GF-D8 (cell line): Measurements from ENCODE around the gene GNB1.
A peak's percentile ranks its signal among the peaks of the same experiment; 100 is the strongest.

Experiments used
- DNase-seq: peaks from one replicate; lab custom pipeline; 2025; lab: John Stamatoyannopoulos, UW

Gene GNB1

DNA sequence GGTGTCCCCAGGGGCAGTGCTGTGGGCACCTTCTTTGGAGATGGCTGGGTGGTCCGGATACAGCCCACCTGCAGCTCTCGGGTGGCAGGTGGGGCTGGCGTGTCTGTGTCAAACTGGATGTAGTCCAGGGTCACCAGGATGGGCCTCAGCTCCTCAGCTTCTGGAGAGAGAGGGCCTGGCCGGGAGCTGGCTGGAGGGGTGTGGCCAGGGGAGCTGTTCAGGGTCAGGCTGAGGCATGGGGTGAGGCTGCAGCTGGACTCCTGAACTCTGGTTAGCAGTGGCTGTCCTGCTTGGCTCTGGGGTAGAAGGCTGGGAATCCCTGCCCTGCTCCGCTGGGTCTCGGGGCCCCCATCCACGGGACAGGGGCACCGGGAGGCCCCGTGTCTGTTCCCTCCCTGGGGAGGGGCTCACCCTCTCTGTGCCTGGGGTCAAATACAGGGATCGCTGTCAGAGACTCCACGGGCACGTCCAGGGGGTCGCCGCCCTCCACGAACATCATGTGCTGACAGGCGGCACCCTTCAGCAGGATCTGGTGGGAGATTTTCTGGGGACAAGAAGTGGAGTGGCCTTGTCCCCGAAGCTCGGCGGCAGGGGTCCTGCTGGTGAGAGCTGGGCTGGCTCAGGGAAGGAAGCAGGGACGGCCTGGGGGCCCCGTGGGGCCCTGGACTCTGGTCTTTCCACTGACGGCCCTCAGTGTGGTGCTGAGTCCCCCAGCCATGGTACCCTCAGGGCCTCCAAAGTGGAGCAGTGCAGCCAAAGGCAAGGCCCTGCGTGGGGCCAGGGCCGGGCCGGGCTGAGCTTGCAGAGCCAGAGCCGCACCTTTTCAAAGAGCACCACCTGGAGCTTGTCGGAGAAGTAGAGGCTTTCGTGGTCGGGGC is 32.3 kb upstream of the GNB1 start:
- no peak for DNase-seq

DNA sequence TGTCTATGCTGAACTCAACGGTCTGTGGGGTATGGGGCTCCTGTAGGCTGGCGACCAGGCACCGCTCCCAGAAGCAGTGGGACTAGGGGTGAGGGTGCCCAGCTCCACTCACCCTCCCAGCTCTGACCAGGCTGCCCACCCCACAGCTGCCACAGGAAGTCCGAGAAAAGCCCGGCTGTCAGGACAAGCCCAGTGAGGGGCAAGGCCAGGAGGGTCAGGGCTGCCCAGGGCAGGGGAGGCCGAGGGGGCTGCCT is 31.7 kb upstream of the GNB1 start:
- DNase-seq = no peak

DNA sequence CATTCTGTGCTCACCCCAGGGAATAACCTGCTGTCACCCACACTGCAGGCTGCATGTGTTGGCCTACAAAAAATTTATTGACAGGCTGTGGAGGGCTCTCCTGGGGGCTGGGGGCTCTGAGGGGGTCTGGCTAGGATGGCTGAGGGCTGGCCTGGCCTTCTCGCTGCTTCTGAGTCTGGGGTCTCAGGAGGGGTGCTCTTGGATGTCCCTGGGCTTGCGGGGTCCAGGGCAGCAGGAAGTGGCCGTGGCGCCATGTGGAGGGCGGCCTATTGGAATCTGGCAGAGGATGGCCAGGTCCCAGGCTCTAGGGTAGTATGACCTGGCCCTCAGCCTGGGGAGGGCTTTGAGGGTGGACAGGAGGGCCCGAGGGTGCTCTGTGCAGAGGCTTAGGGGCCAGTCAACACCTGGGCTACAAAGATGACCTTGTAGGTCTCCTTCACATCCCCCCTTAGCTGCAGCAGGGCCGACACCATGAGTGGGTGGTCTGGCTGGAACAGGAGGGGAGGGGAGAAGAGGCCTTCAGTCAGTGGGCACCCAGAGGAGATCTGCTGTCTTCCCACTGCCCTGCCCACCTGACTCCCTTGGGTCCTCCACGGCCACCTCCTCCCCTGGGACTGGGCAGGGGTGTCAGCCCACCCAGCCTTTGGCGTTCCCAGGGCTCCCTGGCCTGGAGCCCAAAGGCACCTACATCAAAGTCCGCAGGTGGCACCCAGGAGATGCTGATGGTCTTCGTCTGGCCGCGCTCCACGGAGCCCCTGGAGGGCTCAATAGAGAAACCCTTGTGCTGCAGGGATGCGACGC is 31.2 kb upstream of the GNB1 start:
- DNase-seq = no peak

DNA sequence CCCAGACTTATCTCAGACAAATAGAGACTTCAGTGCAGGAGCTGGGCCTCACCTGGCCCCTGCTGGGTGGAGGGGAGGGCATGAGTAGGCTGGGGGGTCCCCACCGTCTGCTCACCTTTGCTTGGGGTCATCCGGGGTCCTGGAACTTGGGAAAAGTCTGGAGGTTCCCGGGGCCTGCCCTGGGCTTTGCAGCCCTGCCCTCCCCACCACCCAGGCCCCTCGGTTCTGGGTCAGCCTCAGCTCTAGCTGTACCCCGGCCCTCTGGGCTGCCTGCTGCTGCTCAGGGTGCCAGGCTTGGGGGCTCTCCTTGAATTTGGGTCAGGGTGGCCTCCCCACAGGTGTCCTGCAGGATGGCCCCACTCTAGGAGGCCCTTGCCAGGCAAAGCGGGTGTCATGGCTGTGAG is 30.6 kb upstream of the GNB1 start:
- no peak for DNase-seq

DNA sequence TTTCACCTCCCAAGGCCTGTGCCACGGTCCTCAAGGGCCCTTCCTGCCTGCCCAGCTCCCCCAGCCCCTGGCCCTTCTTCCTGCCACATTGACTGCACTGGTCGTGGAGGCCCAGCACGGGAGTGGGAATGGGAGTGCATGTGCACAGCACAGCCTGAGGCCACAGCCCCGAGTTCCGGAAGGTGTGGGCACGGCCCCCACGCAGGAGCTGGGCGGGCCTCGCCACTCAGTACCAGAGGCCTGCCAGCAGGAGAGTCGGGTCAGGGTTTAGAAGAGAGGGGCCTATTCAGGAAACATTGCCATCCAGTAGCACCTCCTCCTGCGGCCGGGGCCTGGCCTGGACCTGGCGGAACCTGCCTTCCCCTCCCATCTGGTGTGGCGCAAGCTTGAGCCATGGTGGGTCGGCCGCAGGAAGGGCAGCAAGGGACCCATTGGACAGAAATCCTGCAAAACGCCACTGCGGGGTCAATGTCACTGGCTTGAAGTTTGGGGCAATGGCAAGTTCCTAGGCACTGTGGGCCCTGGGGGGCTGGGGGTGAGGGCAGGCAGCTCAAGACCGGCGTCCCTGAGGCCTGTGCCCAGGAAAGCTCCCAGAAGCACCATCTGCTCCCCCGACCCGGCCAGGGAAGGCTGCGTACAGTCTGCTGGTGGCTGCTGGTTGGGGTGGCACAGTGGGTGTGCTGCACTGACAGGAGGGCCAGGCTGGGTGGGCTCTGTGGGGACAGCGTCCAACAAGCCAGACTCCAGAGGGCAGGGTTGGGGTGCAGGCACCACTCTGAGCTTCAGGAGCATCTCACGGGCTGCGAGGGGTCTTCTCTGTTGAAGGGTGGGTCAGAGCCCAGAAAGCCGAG is 29.9 kb upstream of the GNB1 start:
- peak; percentile 40 for DNase-seq

DNA sequence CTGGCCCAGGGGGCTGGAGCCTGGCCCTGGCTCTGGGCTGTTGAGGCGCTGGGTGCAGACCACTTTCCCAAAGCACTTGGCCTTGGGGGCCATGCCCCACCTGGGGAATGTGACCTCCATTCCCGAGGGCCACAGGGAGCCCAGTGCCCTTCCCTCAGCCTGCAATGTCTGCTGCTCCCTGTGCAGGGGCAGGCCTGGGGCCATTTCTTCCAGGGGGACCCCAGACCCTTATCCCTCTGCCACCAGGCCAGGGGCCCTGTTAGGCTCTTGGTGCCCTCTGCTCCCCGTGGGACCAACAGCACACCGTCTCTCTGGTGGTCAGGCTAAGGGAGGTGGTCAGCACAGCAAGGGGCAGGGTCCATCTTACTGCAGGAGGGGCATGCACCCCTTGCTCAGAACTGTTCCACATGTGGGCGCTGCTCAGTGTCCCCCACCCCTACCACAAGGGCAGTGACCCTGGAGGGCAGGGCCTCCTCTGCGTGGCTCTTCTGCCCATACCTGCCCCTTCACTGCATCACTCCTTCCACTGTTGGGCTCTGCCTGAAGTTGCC is 29.2 kb upstream of the GNB1 start:
- DNase-seq = no peak

DNA sequence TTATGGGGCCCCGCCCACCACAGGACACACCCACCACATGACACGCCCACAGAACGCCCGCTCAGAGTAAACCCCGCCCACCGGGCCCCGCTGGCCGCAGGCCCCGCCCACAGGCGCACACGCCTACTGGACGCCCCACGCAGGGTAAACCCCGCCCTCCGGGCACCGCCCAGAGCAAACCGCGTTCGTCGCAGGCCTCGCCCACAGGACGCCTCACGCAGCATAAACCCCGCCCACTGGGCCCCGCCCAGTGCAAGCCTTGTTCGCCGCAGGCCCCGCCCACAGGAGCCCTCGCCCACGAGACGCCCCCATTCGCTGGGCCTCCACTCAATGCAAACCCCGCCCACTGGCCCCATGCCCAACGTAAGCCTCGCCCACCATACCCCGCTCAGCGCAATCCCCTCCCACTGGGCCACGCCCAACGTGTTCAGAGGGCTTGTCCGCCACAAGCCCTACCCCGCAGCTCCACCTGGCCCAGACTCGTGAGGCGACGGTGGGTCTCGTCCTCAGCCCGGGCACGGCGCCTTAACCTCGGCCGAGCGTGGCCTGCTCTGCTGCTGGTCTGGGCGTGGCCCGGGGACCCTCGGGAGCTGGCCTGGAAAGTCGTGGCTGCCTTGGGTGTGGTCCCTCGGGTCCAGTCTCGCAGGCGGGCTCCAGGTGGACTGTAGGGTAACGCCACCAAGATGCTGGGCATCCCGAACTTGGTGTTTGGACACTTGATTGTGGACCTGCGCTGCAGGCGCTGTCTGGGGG is 28.6 kb upstream of the GNB1 start:
- DNase-seq = peak; percentile 89

DNA sequence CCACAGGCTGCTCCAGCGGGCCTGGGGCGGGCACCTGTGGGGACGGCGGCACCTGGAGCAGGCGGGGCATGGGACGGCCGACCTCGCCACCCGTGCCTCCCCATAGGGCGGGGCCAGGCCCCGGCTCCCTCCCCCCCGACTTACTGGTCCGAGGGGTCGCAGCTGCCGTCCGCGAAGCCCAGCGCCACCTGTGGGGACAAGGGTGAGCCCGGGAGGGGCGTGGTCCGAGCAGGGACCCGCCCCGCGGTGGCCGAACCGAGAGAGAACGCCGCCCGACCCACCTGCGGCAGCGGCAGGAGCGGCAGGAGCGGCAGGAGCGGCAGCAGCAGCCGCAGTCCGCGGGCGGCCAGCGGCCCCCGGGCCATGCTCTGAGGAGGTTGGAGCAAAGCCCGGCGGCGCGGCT is 28.0 kb upstream of the GNB1 start, which contains the start of gene TMEM52:
Gene TMEM52 (minus strand): TSS at position 379 of the 403 bp plus-strand sequence. CDS start 14 bp downstream, at position 365.
- DNase-seq = no peak

DNA sequence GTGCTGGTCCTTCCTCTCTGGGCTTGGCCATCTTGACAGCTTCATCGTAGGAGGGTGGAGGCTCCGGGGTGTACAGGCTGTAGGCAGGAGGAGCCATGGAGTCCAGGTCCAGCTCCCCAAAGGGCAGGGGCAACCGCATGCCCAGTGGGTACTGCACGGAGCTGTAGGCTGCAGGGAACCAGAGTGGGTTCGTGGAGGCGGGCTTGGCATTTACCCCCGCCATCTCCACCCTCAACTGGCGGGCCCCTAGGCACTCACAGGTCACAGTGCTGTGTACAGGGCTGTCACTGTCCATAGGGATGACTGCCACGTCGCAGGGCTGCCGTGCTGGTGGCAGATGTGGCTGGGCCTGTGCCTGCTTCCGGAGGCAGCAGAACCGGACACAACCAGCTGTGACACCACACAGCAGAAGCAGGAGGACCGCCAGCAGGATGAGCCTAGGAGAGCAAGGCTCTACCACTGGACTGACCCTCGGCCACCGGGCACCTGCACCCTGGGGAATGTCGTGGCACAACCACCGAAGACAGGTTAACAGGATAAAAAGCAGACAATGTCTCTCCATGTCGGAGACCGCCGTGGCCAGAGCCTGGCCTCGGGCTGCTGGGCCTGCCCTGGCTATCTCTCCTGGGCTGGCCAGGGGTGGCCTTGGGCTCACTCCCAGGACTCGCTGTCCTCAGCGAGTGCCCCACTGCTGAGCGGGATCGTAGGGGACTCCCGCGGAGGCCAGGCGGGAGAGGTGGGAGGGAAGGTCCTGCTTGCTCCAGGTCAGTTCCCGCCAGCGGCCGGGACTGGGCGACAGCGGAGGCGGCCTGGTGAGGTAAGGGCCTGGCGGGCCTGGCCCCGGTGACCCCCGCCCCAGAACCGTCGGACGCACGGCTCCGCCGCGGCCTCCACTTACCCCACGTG is 27.4 kb upstream of the GNB1 start:
- DNase-seq = no peak

DNA sequence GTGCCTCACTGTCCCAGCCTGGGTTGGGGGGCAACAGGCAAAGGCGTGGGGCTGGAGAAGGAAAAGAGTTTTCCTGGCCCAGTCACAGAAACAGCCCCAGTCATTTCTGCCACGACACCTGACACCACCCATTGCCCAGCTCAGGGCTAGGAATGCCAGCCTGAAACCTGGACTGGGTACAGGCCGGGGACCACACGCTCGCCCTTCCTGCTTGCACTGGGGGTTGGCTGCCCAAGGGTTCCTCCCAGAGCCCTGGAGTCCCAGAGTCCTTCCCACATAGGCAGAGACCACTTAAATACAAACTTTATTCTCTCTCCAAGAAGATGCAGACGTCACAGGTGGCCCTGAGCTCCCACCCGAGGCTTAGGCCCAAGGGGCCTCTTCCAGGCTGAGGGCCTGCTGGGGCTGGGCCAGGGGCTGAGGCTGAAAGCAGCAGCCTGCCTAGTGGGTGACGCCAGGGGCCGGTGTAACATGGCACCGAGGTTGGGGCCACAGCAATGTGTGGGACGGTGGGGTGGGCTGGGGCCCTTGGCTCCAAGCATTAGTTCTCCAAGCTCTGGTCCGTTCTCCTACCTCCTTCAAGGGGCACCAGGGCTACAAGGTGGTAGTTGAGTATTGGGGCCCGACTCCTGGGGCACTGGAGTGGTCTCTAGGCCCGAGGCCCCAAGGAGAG is 26.6 kb upstream of the GNB1 start:
- no peak for DNase-seq

DNA sequence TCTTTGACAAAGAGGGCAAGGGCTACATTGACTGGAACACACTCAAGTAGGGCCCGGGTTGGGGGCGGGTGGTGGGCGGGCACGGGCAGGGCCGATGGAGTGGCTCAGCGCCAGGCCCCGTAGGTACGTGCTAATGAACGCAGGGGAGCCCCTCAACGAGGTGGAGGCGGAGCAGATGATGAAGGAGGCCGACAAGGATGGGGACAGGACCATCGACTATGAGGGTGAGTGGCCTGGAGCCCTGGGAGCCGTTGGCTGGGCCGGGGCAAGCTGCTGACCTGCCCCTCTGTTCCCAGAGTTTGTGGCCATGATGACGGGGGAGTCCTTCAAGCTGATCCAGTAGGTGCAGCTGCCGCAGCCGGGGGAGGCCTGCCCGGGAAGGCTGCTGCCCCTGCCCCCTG is 26.0 kb upstream of the GNB1 start:
- DNase-seq = no peak

DNA sequence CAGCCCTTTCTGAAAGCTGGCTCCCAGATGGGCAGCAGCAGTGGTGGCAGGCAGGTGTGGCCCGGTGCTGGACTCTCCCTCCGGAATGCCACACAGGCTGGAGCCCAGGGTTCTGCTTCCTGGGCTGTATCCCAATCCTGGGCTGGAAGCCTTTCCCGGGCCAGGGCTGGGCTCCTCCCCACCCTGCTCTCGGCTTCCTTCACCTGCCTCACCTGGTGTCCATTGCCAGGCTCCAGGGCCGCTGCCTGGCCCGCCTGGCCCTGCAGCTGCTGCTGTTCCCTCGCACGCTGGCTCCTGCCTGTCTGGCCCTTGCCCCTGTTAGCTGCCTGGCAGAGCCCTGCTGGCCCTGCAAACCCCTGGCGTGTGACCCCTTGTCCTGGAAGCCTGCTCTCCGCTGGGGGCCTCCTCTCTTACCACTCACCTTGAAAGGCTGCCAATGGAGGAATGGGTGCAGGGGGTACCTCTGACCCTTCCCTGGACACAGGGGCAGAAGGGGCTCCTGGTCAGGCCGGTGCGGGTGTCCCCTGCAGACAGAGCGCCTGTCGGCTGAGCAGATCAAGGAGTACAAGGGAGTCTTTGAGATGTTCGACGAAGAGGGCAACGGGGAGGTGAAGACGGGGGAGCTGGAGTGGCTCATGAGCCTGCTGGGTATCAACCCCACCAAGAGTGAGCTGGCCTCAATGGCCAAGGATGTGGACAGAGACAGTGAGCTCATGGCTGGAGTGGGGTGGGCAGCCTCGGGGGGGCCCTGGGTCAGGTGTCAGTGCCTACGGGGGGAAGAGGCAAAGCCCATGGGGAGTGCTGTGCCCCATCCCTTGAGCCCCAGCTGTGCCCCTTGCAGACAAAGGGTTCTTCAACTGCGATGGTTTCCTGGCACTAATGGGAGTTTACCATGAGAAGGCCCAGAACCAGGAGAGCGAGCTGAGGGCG is 25.3 kb upstream of the GNB1 start:
- DNase-seq = no peak

DNA sequence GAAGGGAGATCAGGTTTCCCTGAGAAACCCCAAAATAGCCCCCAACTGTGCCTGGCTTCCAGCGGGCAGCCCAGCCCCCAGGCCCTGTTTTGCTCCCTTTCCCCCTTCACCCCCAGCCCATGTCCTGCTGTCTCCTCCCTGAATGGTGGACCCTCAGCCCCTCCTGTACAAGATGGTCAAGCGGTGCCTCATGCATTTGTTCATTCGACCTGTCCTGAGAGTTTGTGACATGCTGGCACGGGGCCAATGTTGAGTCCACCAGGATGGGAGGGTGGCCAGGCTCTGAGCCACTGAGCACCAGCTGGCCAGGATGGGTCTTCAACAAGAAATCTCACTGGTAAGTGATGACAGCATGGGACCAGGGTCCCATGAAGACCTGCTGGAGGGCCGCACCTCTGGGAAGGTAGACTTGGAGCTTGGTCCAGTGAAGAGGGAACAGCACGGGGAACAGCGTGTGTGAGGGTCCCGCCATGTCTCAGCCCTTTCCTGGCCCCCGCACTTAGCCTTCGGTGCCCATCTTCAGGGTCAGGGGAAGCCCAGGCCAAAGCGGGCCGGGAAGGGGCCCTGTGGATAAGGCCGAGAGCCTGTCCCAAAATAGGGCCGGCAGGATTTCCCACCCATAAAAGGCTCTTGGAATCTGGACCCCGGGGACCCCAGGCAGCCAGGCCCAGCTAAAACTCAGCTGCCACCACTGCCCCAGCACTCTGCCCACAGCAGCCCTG is 24.2 kb upstream of the GNB1 start, which contains the start of gene CALML6:
Gene CALML6 (plus strand): TSS at position 290 of the 722 bp plus-strand sequence. CDS start 21 bp downstream, at position 311.
- DNase-seq = no peak

DNA sequence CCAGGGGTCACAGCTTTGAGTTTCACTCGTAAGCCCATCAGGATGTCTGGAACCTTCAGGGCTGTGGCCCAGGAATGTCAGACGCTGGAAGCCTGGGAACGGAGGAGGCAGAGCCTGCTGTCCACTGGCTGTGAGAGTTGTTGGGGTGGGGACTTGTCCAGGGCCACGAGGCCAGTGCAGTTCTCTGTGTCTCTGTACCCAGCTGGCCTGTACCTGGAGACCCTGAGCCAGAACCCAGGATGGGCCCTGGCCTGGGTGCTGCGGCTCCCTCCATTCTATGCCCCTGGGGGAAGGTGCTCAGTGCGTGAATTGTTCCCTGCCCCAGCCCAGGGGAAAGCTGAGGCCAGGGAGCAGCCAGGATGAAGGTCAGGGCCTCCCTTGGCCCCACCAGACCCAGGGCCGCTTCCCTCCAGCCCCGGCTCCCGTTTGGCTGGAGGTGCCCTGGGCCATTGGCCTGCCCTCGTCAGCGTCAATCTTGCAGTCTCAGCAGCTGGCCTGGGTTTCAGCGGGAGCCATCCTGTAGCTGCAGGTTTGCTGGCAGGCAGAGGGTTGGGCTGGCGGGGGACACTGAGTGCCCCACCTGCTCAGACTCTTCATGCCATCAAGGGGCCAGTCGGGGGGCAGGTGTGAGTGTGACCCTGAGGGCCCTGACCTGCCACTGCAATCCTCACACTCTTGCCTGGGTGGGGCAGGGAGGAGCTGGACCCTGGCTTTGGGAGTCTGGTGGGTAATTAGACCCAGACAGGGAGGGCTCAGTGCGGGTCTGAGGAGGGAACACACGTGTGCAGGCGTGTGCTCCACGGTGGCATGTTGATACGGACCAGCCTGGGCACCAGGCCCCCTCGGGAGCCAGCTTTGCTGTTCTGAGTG is 23.4 kb upstream of the GNB1 start:
- no peak for DNase-seq

DNA sequence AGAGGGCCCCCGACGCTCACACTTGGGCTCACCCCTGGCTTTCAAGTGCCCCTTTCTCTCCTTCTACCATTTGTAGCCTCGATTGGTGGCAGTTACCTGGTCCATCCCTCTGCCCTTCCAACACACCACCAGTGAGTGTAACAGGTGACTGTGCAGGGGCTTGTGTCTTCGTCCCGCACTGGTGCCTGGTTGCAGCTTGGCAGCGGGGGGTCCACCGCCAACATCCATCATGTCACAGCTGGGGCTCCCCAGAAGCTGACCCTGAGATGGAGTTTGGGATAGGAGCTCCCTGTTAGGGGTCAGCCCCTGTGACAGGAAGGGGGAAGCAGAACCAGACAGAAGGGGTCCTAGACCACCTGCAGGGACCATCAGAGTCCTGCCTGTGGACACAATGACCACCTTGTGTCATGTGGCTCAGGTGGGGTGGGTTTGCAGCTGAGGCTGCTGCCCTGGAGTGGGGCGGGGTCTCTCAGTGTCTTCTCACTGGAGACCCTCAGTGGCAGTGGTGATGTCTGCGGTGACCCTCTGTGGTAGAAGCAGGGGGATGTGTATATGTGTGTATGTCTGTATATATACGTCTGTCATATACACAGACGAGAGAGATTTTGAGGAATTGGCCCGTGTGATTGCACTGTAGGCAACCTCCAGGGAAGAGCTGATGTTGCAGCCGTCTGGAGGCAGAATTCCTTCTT is 20.6 kb upstream of the GNB1 start:
- DNase-seq = no peak

DNA sequence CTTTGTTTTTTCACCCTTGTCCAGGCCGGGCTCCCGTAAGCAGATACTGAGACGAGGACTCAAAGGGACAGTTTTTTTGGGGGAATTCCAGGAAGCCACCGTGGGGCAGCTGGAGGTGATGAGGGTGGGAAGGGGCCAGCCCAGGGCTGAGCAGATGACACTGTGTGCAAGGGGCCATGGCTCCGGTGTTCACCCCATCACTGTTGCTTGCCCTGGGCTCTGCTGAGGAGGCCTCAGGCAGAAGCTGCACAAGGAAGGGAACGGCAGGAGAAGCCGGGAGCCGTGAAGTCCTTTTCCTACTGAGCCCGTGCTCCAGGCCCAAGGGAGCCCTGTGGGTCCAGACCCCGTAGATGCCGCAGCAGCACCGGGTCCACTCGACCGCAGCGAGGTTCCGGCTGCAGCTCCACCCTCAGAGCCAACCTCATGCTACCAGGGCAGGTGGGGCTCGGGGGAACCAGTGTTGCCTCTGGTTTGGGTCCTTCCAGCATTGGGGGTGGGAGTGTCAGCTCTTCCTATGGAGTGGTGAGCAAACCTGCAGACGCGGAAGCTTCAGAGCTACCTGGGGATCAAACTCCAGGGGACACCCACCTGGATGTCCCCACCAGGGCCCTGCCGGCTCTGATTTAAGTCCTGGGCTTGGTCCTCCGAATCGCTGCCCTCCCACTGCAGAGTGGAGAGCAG is 19.9 kb upstream of the GNB1 start:
- DNase-seq = no peak
